HCT116 (cell line): ENCODE data around the gene SLC35A4. TPM values are rescaled to one million over a fixed set of nuclear protein-coding genes. Genes with fewer than 3 reads are reported as not detected.
"Not testable (repeated sequence)": the region's sequence is repeated elsewhere in the genome, so short reads cannot be mapped to it uniquely, and the experiment has no call there.

Source experiments
- ATAC-seq: fragments of 200-7000 bp; cut with Tn5 transposase; 2 replicates; pipeline ENCODE4 v1.9.1; 2020; ENCODE audit warnings: mild to moderate bottlenecking, moderate library complexity
- BruUV-seq: library from RNA; stranded (reverse); fragments of 400-500 nt; replicated peaks from 2 replicates; lab custom pipeline; 2021; lab: Mats Ljungman, UMichigan
- CTCF ChIA-PET: fragments of 300-600 bp; sonication (Branson Sonifier 250); formaldehyde crosslinking; loops from one replicate; lab custom pipeline; 2021; ENCODE audit warnings: antibody characterized with exemption; lab: Charles Lee
- POLR2A ChIA-PET: fragments of 300-600, 350-600 bp; sonication (Branson Sonifier 250); formaldehyde crosslinking; loops from one replicate; lab custom pipeline; 2021; ENCODE audit warnings: antibody characterized with exemption; lab: Charles Lee
- RAD21 ChIA-PET, 2 experiments: fragments of 300-600 bp; sonication (Branson Sonifier 250); formaldehyde crosslinking; loops; one replicate each; lab custom pipeline; 2023; ENCODE audit warnings: low total read pairs in 2 of 2; ENCODE audit not compliant: uncharacterized antibody in 2 of 2, unreplicated experiment in 2 of 2, low non-redundant PET in 1 of 2; lab: Charles Lee
- DNase-seq: peaks from one replicate; pipeline ENCODE4 v3.0.0-alpha.2; 2010; ENCODE audit warnings: low read depth, low spot score
- H2AFZ ChIP-seq: fragments of 200-600 bp; shearing (Covaris generic), sonication (generic); 2 replicates; pipeline ENCODE4 v1.6.1; 2017; ENCODE audit warnings: low read depth, mixed run types, mixed read lengths, antibody characterized with exemption, low read length; ENCODE audit not compliant: poor library complexity, severe bottlenecking
- H3K27ac ChIP-seq: 2 replicates; pipeline ENCODE4 v1.5.1; 2012; ENCODE audit warnings: low read depth, low read length
- H3K27me3 ChIP-seq: fragments of 200-600 bp; sonication (generic); 2 replicates; pipeline ENCODE4 v1.6.1; 2016; ENCODE audit warnings: mixed run types, low read length, mixed read lengths; ENCODE audit not compliant: insufficient read depth
- H3K36me3 ChIP-seq, 2 experiments: fragments of 200-500 bp in 1 of 2; fragments of 200-600 bp in 1 of 2; sonication (Bioruptor generic) in 1 of 2; sonication (generic) in 1 of 2; 2 replicates each; pipeline versions ENCODE4 v1.5.1 to v1.6.1; 2014 to 2016; ENCODE audit warnings: low read length in 2 of 2, inconsistent platforms in 1 of 2, mixed read lengths in 1 of 2, mixed run types in 1 of 2; ENCODE audit not compliant: insufficient read depth in 2 of 2, control insufficient read depth in 1 of 2
- H3K4me1 ChIP-seq, 2 experiments: fragments of 200-600 bp in 1 of 2; sonication (generic) in 1 of 2; 2 replicates each; pipeline versions ENCODE4 v1.5.1 to v1.6.1; 2012 to 2017; ENCODE audit warnings: low read length in 2 of 2, inconsistent platforms in 1 of 2, mild to moderate bottlenecking in 1 of 2, mixed read lengths in 1 of 2, mixed run types in 1 of 2, moderate library complexity in 1 of 2; ENCODE audit not compliant: insufficient read depth in 2 of 2, control insufficient read depth in 1 of 2
- H3K4me2 ChIP-seq: fragments of 200-600 bp; sonication (generic); 2 replicates; pipeline ENCODE4 v1.6.1; 2017; ENCODE audit warnings: mixed run types, low read length, mixed read lengths
- H3K4me3 ChIP-seq, 2 experiments: fragments of 200-600 bp in 1 of 2; sonication (generic) in 1 of 2; replicated peaks in 1 of 2; 2 replicates each; pipeline ENCODE4 v1.5.1; 2011 to 2016; ENCODE audit warnings: low read length in 2 of 2, control low read depth in 1 of 2, low read depth in 1 of 2, mild to moderate bottlenecking in 1 of 2, mixed read lengths in 1 of 2, mixed run types in 1 of 2
- H3K79me2 ChIP-seq: fragments of 200-600 bp; sonication (generic); 2 replicates; pipeline ENCODE4 v1.6.1; 2017; ENCODE audit warnings: mild to moderate bottlenecking, mixed run types, low read length, moderate library complexity, mixed read lengths; ENCODE audit not compliant: insufficient read depth
- H3K9ac ChIP-seq: fragments of 200-600 bp; sonication (generic); 2 replicates; pipeline ENCODE4 v1.6.1; 2016; ENCODE audit warnings: low read length, mixed read lengths
- H3K9me2 ChIP-seq: fragments of 200-600 bp; sonication (generic), shearing (Covaris generic); 2 replicates; pipeline ENCODE4 v1.6.1; 2017; ENCODE audit warnings: mixed run types, mild to moderate bottlenecking, moderate library complexity; ENCODE audit not compliant: insufficient read depth
- H3K9me3 ChIP-seq, 2 experiments: fragments of 200-500 bp in 1 of 2; fragments of 200-600 bp in 1 of 2; sonication (Bioruptor generic) in 1 of 2; sonication (generic) in 1 of 2; 2 replicates each; pipeline ENCODE4 v1.6.1; 2014 to 2017; ENCODE audit warnings: low read length in 2 of 2, mixed read lengths in 2 of 2, inconsistent platforms in 1 of 2, low read depth in 1 of 2, mild to moderate bottlenecking in 1 of 2, mixed run types in 1 of 2, moderate library complexity in 1 of 2; ENCODE audit not compliant: control insufficient read depth in 1 of 2, insufficient read depth in 1 of 2
- H4K20me1 ChIP-seq: fragments of 200-600 bp; sonication (generic), shearing (Covaris generic); 2 replicates; pipeline ENCODE4 v1.6.1; 2017; ENCODE audit warnings: mixed run types, mild to moderate bottlenecking, moderate library complexity; ENCODE audit not compliant: insufficient read depth
- EGR1 ChIP-seq: IDR thresholded peaks from 2 replicates; pipeline ENCODE4 v1.6.1; 2012; ENCODE audit warnings: low read depth
- ELF1 ChIP-seq: IDR thresholded peaks from 2 replicates; pipeline ENCODE4 v1.6.1; 2012; ENCODE audit warnings: low read depth, borderline replicate concordance
- EZH2 ChIP-seq: fragments of 200-600 bp; sonication (generic); IDR thresholded peaks from 2 replicates; pipeline ENCODE4 v1.6.1; 2017; ENCODE audit warnings: antibody characterized with exemption, mixed run types
- EZH2phosphoT487 ChIP-seq: fragments of 200-600 bp; IDR thresholded peaks from 2 replicates; pipeline ENCODE4 v1.6.1; 2018; ENCODE audit warnings: antibody characterized with exemption, borderline replicate concordance
- JUND ChIP-seq: IDR thresholded peaks from 2 replicates; pipeline ENCODE4 v1.6.1; 2012
- RAD21 ChIP-seq: IDR thresholded peaks from 2 replicates; pipeline ENCODE4 v1.6.1; 2012; ENCODE audit warnings: low read depth, mild to moderate bottlenecking
- SIN3A ChIP-seq: IDR thresholded peaks from 2 replicates; pipeline ENCODE4 v1.6.1; 2012; ENCODE audit warnings: low read depth
- SP1 ChIP-seq: IDR thresholded peaks from 2 replicates; pipeline ENCODE4 v1.6.1; 2012; ENCODE audit warnings: low read depth
- TCF7L2 ChIP-seq: IDR thresholded peaks from 2 replicates; pipeline ENCODE4 v1.7.0; 2011; ENCODE audit warnings: borderline replicate concordance, inconsistent platforms; ENCODE audit not compliant: insufficient read depth, insufficient read length; ENCODE audit errors: extremely low read depth
- ZFX ChIP-seq: fragments of 450-650 bp; IDR thresholded peaks from 2 replicates; pipeline ENCODE4 v1.6.1; 2017
- intact Hi-C: fragments of 100-400 bp; cut with micrococcal nuclease; formaldehyde crosslinking; loops from 2 replicates; pipeline ENCODE4 v1.10.0; 2022
- total RNA-seq: library from RNA; stranded (reverse); gene quantifications from one replicate; pipeline ENCODE4 v1.2.1, GENCODE V29; 2021; ENCODE audit not compliant: unreplicated experiment
- TF ChIP-seq, protein P1 (sequence below): IDR thresholded peaks from 2 replicates; pipeline ENCODE4 v1.6.1; 2011; ENCODE audit warnings: mild to moderate bottlenecking, low read length, moderate library complexity; ENCODE audit not compliant: insufficient replicate concordance; ENCODE audit errors: extremely low read depth
- TF ChIP-seq, protein P2 (sequence below), 3 experiments: fragments of 200-600 bp in 1 of 3; sonication (generic) in 1 of 3; IDR thresholded peaks in 2 of 3; conservative IDR thresholded peaks in 1 of 3; 2 replicates each; pipeline ENCODE4 v1.5.1; 2012 to 2017; ENCODE audit warnings: low read depth in 2 of 3, low read length in 2 of 3, antibody characterized with exemption in 1 of 3, borderline replicate concordance in 1 of 3, control low read depth in 1 of 3, mild to moderate bottlenecking in 1 of 3, mixed read lengths in 1 of 3, mixed run types in 1 of 3, moderate library complexity in 1 of 3; ENCODE audit not compliant: insufficient read depth in 1 of 3
- TF ChIP-seq, protein P3 (sequence below): IDR thresholded peaks from 2 replicates; pipeline ENCODE4 v1.6.1; 2012

Gene SLC35A4
- total RNA-seq, 1 experiment from 2014 or later = 37.5 TPM

DNA sequence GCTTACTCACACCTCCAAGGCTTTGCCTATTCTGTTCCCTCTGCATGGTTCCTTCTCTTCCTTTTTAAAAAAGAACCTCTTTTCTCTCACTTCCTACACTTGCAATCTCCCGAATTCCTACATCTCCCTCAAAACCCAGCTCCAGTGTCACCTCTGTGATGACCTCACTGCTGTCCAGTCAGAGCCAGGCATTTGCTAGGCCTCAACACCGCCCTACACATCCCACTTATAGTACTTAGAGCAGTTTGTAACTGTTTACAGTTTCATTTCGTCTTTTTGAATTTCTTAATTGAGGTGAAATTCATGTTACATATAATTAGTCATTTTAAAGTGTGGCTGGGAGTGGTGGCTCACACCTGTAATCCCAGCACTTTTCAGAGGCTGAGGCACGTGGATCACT is 37.5 kb downstream of the SLC35A4 start:
- H3K79me2 ChIP-seq = no peaks in the 10 kb centered on the region
- no peak overlapping the region for H3K4me2 ChIP-seq
- no peak overlapping the region for H3K4me3 ChIP-seq
- intact Hi-C loops = no loop called here
- no peaks in the 10 kb centered on the region for H3K36me3 ChIP-seq
- TF ChIP-seq JUND (no peak), EZH2phosphoT487 (no peak), EZH2 (no peak), ELF1 (no peak), TCF7L2 (no peak), SIN3A (no peak), RAD21 (no peak), SP1 (no peak), ZFX (no peak), EGR1 (no peak)
- TF ChIP-seq, protein P1, sequence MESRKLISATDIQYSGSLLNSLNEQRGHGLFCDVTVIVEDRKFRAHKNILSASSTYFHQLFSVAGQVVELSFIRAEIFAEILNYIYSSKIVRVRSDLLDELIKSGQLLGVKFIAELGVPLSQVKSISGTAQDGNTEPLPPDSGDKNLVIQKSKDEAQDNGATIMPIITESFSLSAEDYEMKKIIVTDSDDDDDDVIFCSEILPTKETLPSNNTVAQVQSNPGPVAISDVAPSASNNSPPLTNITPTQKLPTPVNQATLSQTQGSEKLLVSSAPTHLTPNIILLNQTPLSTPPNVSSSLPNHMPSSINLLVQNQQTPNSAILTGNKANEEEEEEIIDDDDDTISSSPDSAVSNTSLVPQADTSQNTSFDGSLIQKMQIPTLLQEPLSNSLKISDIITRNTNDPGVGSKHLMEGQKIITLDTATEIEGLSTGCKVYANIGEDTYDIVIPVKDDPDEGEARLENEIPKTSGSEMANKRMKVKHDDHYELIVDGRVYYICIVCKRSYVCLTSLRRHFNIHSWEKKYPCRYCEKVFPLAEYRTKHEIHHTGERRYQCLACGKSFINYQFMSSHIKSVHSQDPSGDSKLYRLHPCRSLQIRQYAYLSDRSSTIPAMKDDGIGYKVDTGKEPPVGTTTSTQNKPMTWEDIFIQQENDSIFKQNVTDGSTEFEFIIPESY = no peak
- TF ChIP-seq, protein P2, sequence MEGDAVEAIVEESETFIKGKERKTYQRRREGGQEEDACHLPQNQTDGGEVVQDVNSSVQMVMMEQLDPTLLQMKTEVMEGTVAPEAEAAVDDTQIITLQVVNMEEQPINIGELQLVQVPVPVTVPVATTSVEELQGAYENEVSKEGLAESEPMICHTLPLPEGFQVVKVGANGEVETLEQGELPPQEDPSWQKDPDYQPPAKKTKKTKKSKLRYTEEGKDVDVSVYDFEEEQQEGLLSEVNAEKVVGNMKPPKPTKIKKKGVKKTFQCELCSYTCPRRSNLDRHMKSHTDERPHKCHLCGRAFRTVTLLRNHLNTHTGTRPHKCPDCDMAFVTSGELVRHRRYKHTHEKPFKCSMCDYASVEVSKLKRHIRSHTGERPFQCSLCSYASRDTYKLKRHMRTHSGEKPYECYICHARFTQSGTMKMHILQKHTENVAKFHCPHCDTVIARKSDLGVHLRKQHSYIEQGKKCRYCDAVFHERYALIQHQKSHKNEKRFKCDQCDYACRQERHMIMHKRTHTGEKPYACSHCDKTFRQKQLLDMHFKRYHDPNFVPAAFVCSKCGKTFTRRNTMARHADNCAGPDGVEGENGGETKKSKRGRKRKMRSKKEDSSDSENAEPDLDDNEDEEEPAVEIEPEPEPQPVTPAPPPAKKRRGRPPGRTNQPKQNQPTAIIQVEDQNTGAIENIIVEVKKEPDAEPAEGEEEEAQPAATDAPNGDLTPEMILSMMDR (IDR thresholded peaks at IDR 0.05 in 2 of 3, conservative IDR thresholded peaks at IDR 0.05 in 1 of 3; ENCODE audit: borderline replicate concordance in 1 of 3, insufficient read depth in 1 of 3, low read depth in 2 of 3, low read length in 2 of 3) = no peak
- TF ChIP-seq, protein P3, sequence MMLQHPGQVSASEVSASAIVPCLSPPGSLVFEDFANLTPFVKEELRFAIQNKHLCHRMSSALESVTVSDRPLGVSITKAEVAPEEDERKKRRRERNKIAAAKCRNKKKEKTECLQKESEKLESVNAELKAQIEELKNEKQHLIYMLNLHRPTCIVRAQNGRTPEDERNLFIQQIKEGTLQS = no peak
- ChIA-PET RAD21 (no interaction called here), CTCF (no interaction called here), POLR2A (no interaction called here)
- H3K9me3 ChIP-seq = no peaks in the 10 kb centered on the region
- no peaks in the 10 kb centered on the region for H3K9me2 ChIP-seq
- no peak for DNase-seq
- no peaks in the 10 kb centered on the region for H3K27me3 ChIP-seq
- H3K9ac ChIP-seq = no peak overlapping the region
- no peaks in the 10 kb centered on the region for H4K20me1 ChIP-seq
- H3K4me1 ChIP-seq = no peaks in the 10 kb centered on the region
- no TSS peak for BruUV-seq
- no peak overlapping the region for H2AFZ ChIP-seq
- no peak for ATAC-seq
- H3K27ac ChIP-seq = no peak overlapping the region

DNA sequence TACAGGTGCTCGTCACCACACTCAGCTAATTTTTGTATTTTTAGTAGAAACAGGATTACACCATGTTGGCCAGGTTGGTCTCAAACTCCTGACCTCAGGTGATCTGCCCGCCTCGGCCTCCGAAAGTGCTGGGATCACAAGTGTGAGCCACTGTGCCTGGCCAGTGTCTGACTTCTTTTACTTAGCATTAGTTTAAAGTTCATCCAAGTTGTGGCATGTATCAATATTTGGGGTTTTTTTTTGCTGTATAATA is 38.7 kb downstream of the SLC35A4 start:
- not testable (repeated sequence) for BruUV-seq

More for the DNA sequence above, 38.7 kb downstream of the SLC35A4 start:
- CTCF ChIA-PET, intact Hi-C loops, H3K4me1 ChIP-seq, H3K79me2 ChIP-seq, H2AFZ ChIP-seq, ATAC-seq, RAD21 ChIA-PET, H4K20me1 ChIP-seq, DNase-seq, H3K36me3 ChIP-seq, H3K4me2 ChIP-seq, H3K9me2 ChIP-seq, H3K9ac ChIP-seq, H3K27me3 ChIP-seq, H3K9me3 ChIP-seq, H3K4me3 ChIP-seq, H3K27ac ChIP-seq, POLR2A ChIA-PET: not testable (repeated sequence)
